ENCODE measurements around the gene FAM170B.

Gene FAM170B

DNA sequence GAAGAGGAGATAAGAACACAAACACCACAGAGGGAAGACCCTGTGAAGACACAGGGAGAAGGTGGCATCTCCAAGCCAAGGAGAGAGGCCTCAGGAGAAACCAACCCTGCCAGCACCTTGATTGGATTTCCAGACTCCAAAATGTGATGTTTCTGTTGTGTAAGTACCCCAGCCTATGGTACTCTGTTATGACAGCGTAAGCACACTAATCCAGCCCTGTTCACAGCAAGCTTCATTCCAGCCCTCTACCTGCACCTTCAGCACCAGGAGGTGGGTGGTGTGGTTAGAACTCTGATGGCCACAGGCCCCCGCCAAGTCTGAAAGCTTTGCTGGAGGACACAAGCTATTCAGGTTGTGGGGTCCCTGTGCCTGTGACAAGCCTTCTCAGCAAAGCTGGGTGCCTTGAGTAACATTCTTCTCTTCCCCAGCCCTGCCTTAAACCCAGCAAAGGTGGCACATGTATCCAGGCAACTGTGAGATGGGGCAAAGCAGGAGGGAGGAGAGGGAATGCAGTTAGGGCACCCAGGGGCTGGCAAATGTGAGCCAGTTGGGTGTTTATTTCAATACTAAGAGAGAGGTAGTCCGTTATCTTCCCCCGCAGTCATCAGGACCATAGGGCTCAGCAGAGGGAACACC lies 23.0 kb downstream of the FAM170B start:
- in situ Hi-C loops (cut with HindIII; ENCODE audit: low pct_ligation_motif_present, low sequenced_read_pairs) = no loop called here
- DNase-seq = no peak
- Histone ChIP-seq H3K27me3 (replicated peaks) (no peaks in the 10 kb centered on the region), H3K27ac (no peak overlapping the region), H3K4me3 (ENCODE audit: low read depth, low read length) (no peak overlapping the region), H3K36me3 (replicated peaks) (no peaks in the 10 kb centered on the region)
- TF ChIP-seq, protein P1, sequence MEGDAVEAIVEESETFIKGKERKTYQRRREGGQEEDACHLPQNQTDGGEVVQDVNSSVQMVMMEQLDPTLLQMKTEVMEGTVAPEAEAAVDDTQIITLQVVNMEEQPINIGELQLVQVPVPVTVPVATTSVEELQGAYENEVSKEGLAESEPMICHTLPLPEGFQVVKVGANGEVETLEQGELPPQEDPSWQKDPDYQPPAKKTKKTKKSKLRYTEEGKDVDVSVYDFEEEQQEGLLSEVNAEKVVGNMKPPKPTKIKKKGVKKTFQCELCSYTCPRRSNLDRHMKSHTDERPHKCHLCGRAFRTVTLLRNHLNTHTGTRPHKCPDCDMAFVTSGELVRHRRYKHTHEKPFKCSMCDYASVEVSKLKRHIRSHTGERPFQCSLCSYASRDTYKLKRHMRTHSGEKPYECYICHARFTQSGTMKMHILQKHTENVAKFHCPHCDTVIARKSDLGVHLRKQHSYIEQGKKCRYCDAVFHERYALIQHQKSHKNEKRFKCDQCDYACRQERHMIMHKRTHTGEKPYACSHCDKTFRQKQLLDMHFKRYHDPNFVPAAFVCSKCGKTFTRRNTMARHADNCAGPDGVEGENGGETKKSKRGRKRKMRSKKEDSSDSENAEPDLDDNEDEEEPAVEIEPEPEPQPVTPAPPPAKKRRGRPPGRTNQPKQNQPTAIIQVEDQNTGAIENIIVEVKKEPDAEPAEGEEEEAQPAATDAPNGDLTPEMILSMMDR (IDR thresholded peaks at IDR 0.05; ENCODE audit: low read depth, low read length, missing control alignments) = no peak

DNA sequence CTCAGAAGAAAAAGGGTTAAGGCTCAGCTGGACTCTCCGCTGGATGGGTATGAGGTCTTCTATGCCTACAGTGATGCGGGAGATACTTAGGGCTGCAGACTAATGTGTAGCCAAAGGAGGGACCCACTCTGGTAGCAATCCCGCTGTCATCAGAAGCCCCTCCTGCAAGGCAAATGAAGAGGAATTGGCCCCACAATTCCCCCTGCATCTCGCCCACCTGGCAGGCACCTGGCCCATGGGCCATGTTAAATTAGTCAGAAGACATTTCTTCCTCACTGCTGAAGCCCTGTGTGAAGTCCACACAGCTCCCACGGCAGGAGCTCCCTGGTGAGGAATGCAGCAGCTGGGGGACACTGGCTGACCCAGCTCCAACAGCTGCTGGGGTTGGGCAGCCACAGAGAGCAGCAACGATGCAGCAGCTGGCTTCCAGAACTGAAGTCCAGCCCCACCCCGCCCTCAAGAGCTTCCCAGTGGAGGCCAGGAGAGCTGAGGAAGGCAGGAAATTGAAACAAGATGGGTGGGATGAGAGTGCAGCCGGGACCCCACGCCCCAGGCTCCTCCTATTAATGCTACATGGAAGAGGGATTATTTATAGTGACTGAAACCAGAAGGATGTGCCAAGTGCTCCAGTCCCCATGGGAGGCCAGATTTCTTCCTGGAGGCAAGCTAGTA lies 24.0 kb downstream of the FAM170B start:
- no peaks in the 10 kb centered on the region for H3K36me3 ChIP-seq (replicated peaks)
- TF ChIP-seq, protein P1 (IDR thresholded peaks at IDR 0.05; ENCODE audit: low read depth, low read length, missing control alignments) = no peak
- H3K27me3 ChIP-seq (replicated peaks) = no peaks in the 10 kb centered on the region
- H3K27ac ChIP-seq = no peak overlapping the region
- in situ Hi-C loops (cut with HindIII; ENCODE audit: low pct_ligation_motif_present, low sequenced_read_pairs) = no loop called here
- H3K4me3 ChIP-seq (ENCODE audit: low read depth, low read length) = no peak overlapping the region
- no peak for DNase-seq

GRCh38 chr10:49108656-49109055 lies 25.2 kb downstream of the FAM170B start:
- in situ Hi-C loops (cut with HindIII; ENCODE audit: low pct_ligation_motif_present, low sequenced_read_pairs) = no loop called here
- no peak for DNase-seq
- TF ChIP-seq, protein P1 (IDR thresholded peaks at IDR 0.05; ENCODE audit: low read depth, low read length, missing control alignments) = no peak

DNA sequence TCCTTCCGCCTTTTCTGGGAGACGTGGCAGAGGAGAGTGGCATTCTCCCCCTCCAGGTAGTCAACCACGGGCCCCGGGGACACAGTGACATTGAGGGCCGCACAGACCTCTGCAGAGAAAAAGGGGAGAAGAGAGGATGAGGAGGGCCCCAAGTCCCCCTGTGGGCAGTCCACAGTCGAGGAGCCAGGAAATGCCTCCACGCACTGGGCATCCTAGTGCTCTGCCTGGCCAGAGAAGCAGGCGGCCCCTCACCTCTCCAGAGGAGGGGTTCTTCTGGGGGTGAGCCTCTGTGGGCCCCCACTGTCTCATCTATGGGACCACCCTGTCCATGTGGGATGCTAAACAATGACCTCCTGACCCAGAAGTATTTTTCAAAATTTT lies 25.9 kb downstream of the FAM170B start:
- Histone ChIP-seq H3K36me3 (replicated peaks) (no peaks in the 10 kb centered on the region), H3K27me3 (replicated peaks) (no peaks in the 10 kb centered on the region), H3K4me3 (ENCODE audit: low read depth, low read length) (no peak overlapping the region), H3K27ac (no peak overlapping the region)
- DNase-seq = no peak
- in situ Hi-C loops (cut with HindIII; ENCODE audit: low pct_ligation_motif_present, low sequenced_read_pairs) = no loop called here
- TF ChIP-seq, protein P1 (IDR thresholded peaks at IDR 0.05; ENCODE audit: low read depth, low read length, missing control alignments) = no peak

More at GRCh38 chr10:49108656-49109055, 25.2 kb downstream of the FAM170B start:
- Histone ChIP-seq H3K27ac (no peak overlapping the region), H3K4me3 (ENCODE audit: low read depth, low read length) (no peak overlapping the region), H3K36me3 (replicated peaks) (no peaks in the 10 kb centered on the region), H3K27me3 (replicated peaks) (no peaks in the 10 kb centered on the region)

- TF ChIP-seq, protein P1 (IDR thresholded peaks at IDR 0.05; ENCODE audit: low read depth, low read length, missing control alignments) = no peak
- H3K27ac ChIP-seq = no peak overlapping the region
- H3K4me3 ChIP-seq (ENCODE audit: low read depth, low read length) = no peak overlapping the region
- no peaks in the 10 kb centered on the region for H3K36me3 ChIP-seq (replicated peaks)
- H3K27me3 ChIP-seq (replicated peaks) = no peaks in the 10 kb centered on the region
- DNase-seq = no peak
- in situ Hi-C loops (cut with HindIII; ENCODE audit: low pct_ligation_motif_present, low sequenced_read_pairs) = no loop called here
Measured at GRCh38 chr10:49107111-49107886, 26.5 kb downstream of the FAM170B start.
